Thoracic aorta (tissue), 2 donors: Measurements from ENCODE around the gene FBXL14. TPM values are rescaled to one million over a fixed set of nuclear protein-coding genes. Genes with fewer than 3 reads are reported as not detected.
A peak's percentile ranks its signal among the peaks of the same experiment; 100 is the strongest.

Source experiments
- ATAC-seq: fragments of 150-250 bp; one replicate; pipeline ENCODE4 v1.8.0; 2017; ENCODE audit warnings: low read depth; ENCODE audit not compliant: insufficient number of reproducible peaks, low FRiP score
- DNase-seq: peaks from one replicate; pipeline ENCODE4 v3.0.0-alpha.2; 2020; ENCODE audit warnings: low spot score
- H3K27ac ChIP-seq, 2 donors: fragments of 200-600 bp; sonication (generic); 1 replicate in 1 of 2; 2 replicates in 1 of 2; pipeline ENCODE4 v1.5.1; 2016; ENCODE audit warnings: mild to moderate bottlenecking in 2 of 2, moderate library complexity in 2 of 2
- H3K27me3 ChIP-seq: fragments of 200-600 bp; sonication (generic); replicated peaks from 2 replicates; pipeline ENCODE4 v1.6.0; 2016; ENCODE audit warnings: mild to moderate bottlenecking; ENCODE audit not compliant: insufficient read depth
- H3K36me3 ChIP-seq: fragments of 200-600 bp; sonication (generic); one replicate; pipeline ENCODE4 v1.5.1; 2016
- H3K4me1 ChIP-seq, 2 donors: fragments of 200-600 bp; sonication (generic); 1 replicate in 1 of 2; 2 replicates in 1 of 2; pipeline versions ENCODE4 v1.5.1 to v1.6.0; 2016; ENCODE audit warnings: low read depth in 2 of 2, mild to moderate bottlenecking in 1 of 2; ENCODE audit not compliant: control insufficient read depth in 1 of 2
- H3K4me3 ChIP-seq: fragments of 200-600 bp; sonication (generic); 2 replicates; pipeline ENCODE4 v1.5.1; 2016; ENCODE audit warnings: mild to moderate bottlenecking
- H3K9me3 ChIP-seq: fragments of 200-600 bp; sonication (generic); 2 replicates; pipeline ENCODE4 v1.5.1; 2016
- total RNA-seq, 2 donors: library from RNA; depleted of rRNA; stranded (reverse); fragments of >200 nt; gene quantifications; one replicate each; pipeline versions ENCODE4 v1.1.0 to v1.2.3, GENCODE V29; 2016
- TF ChIP-seq, protein P1 (sequence below): fragments of 200-600 bp; sonication (generic); IDR thresholded peaks from one replicate; pipeline ENCODE4 v1.5.1; 2019; ENCODE audit warnings: antibody characterized with exemption

The FBXL14 gene
- total RNA-seq, 2 donors from 2014 or later: 15.0 to 17.0 TPM

GRCh38 chr12:1629338-1630132 is 35.2 kb upstream of the FBXL14 start:
- Histone ChIP-seq H3K27ac (no peak overlapping the region), H3K4me3 (peak overlapping the region; percentile 73), H3K27me3 (no peaks in the 10 kb centered on the region), H3K9me3 (no peaks in the 10 kb centered on the region), H3K36me3 (no peaks in the 10 kb centered on the region), H3K4me1 (peaks cover 6 to 26% of the 10 kb centered on the region in 2 donors)
- DNase-seq (no peak), ATAC-seq (no peak)
- TF ChIP-seq, protein P1, sequence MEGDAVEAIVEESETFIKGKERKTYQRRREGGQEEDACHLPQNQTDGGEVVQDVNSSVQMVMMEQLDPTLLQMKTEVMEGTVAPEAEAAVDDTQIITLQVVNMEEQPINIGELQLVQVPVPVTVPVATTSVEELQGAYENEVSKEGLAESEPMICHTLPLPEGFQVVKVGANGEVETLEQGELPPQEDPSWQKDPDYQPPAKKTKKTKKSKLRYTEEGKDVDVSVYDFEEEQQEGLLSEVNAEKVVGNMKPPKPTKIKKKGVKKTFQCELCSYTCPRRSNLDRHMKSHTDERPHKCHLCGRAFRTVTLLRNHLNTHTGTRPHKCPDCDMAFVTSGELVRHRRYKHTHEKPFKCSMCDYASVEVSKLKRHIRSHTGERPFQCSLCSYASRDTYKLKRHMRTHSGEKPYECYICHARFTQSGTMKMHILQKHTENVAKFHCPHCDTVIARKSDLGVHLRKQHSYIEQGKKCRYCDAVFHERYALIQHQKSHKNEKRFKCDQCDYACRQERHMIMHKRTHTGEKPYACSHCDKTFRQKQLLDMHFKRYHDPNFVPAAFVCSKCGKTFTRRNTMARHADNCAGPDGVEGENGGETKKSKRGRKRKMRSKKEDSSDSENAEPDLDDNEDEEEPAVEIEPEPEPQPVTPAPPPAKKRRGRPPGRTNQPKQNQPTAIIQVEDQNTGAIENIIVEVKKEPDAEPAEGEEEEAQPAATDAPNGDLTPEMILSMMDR: peak; percentile 24

DNA sequence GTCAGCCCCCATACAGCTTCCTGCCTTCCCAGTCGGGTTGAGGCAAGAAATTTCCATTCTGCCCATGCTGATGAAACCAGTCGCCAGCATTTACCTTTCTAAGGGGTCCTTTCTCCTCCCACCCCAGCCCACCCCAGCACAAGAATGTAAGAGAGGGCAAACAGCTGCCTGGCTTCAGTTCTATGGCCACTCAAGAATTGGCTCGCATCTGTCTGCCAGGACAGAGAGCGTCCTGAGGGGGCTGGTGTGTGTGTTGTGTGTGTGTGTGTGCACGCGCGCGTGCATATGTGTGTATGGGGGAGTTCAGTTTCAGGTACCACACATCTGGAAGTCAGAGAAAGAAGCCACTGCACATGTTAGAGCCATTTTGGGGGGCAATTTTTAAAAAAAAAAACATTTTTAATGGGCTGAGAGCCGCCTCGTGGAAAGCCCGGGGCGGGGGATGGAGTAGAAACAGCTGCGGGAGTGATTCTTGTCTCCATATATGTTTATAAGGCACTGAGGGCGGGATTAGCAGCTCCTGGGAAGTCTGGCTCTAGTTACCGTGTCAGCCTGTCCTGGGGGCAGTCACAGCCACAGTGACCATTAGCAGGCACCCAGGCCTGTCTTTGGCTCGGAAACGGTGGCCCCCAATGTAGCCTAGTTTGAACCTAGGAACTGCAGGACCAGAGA is 34.4 kb upstream of the FBXL14 start, which contains the start of gene WNT5B:
TSS of gene WNT5B (plus strand) at position 566 of the 672 bp plus-strand sequence. CDS start 2,124 bp downstream, outside the sequence.
- Histone ChIP-seq H3K27ac (no peak within 1 kb of the TSS), H3K4me1 (peaks cover 6 to 26% of the 10 kb centered on the region in 2 donors), H3K27me3 (no peaks in the 10 kb centered on the region), H3K4me3 (peak within 1 kb of the TSS; percentile 73), H3K36me3 (no peaks in the 10 kb centered on the region), H3K9me3 (no peaks in the 10 kb centered on the region)
- TF ChIP-seq, protein P1: no peak
- no peak for DNase-seq
- ATAC-seq: no peak

DNA sequence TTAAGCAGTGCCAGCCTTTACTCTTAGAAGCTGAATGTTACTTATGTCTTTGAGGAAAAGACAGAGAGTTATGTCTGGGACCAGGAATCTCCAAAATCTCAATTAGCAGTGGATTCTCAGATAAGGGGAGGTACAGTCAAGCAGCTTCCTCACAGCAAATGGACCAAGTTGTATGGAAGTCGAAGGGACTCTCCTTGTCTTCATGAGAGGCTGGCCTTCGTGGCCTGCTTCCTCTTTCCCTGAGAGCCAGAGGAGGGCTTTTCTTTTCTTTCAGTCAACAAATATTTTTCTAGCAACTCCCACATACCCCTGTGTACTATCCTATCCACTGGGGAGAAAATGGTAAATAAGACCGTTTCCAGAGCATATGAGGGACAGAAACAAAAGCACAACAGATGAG is 28.0 kb upstream of the FBXL14 start:
- no peak for ATAC-seq
- TF ChIP-seq, protein P1: no peak
- no peak overlapping the region for H3K27ac ChIP-seq

DNA sequence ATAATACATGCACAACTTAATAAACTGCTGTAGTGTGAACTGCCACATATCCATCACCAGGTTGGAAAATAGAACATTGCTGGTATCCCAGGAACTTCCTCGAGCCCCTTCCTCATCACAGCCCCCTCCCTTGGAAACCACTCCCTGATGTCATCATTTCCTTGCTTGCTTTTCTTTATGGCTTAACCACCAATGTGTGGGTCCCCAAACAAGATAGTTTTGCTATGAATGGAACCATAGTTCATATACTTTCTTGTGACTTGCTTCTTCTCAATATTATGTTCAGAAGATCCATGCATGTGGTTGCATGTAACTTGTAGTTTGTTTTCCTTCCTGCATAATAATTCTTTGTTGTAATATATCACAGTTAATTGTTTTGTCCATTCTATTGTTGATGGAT is 25.7 kb upstream of the FBXL14 start:
- DNase-seq (no peak), ATAC-seq (no peak)
- no peaks in the 10 kb centered on the region for H3K4me1 ChIP-seq
- no peaks in the 10 kb centered on the region for H3K9me3 ChIP-seq
- H3K27me3 ChIP-seq: no peaks in the 10 kb centered on the region
- no peak overlapping the region for H3K27ac ChIP-seq
- no peak overlapping the region for H3K4me3 ChIP-seq
- no peaks in the 10 kb centered on the region for H3K36me3 ChIP-seq
- TF ChIP-seq, protein P1: no peak

More for the DNA sequence above, 28.0 kb upstream of the FBXL14 start:
- Histone ChIP-seq H3K27me3 (no peaks in the 10 kb centered on the region), H3K4me3 (no peak overlapping the region), H3K4me1 (peaks cover 0 to 6% of the 10 kb centered on the region in 2 donors), H3K9me3 (no peaks in the 10 kb centered on the region), H3K36me3 (no peaks in the 10 kb centered on the region)
- DNase-seq: no peak

DNA sequence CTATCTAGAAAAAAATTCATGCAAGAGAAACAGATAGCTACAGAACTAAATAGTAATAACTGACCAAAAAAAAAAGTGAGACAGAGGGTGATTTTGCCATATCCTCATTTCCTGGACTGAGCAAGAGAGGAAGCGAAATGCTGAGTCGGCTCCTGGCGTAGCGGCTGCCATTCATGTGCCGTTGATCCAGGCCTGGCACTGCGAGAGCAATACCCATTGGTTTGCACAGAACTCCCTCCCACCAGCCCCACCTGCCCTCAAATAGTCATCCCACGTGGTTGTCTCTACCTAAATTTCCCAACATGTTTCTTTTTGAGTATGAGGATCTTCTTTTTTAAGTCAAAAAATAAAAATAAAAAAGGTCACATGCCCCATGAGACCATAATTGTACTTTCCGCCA is 25.2 kb upstream of the FBXL14 start:
- Histone ChIP-seq H3K9me3 (no peaks in the 10 kb centered on the region), H3K4me1 (no peaks in the 10 kb centered on the region), H3K36me3 (no peaks in the 10 kb centered on the region), H3K27ac (no peak overlapping the region), H3K27me3 (no peaks in the 10 kb centered on the region), H3K4me3 (no peak overlapping the region)
- no peak for DNase-seq
- ATAC-seq: no peak
- TF ChIP-seq, protein P1: no peak
